Esophagus squamous epithelium (tissue), 4 donors: ENCODE data around the gene SAMD5.

ENCODE experiments used
- POLR2A ChIP-seq, 4 donors: fragments of 450-650 bp; IDR thresholded peaks; one replicate each; pipeline ENCODE4 v1.6.1; 2017; ENCODE audit warnings: antibody characterized with exemption in 4 of 4, mild to moderate bottlenecking in 4 of 4, moderate library complexity in 3 of 4
- TF ChIP-seq, protein P1 (sequence below), 6 experiments: fragments of 450-650 bp in 4 of 6; fragments of 200-600 bp in 2 of 6; sonication (generic) in 2 of 6; IDR thresholded peaks; one replicate each; pipeline ENCODE4 v1.5.1; 2016 to 2019; ENCODE audit warnings: antibody characterized with exemption in 6 of 6, mild to moderate bottlenecking in 4 of 6, moderate library complexity in 4 of 6

DNA sequence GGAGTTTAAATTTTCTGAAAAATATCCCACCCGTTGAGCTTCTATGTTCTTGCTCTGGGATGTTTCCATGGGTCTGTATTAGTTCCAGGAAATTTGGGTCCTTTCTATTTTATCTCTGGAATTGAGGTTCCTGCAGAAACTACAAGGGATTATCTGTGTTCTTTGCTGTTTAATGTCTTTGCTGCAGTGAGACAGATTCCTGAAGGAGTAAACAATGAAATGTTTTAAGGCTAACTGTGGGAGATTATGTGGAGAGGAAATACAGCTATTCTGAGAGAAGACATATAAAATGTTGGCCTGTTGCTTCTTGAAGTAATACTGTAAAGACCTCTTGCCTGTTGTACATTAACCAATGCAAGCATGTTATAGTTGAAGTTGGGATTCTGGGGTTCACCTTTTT is 43.5 kb downstream of the SAMD5 start:
- no peak for TF ChIP-seq POLR2A (IDR thresholded peaks at IDR 0.05)
- TF ChIP-seq, protein P1, sequence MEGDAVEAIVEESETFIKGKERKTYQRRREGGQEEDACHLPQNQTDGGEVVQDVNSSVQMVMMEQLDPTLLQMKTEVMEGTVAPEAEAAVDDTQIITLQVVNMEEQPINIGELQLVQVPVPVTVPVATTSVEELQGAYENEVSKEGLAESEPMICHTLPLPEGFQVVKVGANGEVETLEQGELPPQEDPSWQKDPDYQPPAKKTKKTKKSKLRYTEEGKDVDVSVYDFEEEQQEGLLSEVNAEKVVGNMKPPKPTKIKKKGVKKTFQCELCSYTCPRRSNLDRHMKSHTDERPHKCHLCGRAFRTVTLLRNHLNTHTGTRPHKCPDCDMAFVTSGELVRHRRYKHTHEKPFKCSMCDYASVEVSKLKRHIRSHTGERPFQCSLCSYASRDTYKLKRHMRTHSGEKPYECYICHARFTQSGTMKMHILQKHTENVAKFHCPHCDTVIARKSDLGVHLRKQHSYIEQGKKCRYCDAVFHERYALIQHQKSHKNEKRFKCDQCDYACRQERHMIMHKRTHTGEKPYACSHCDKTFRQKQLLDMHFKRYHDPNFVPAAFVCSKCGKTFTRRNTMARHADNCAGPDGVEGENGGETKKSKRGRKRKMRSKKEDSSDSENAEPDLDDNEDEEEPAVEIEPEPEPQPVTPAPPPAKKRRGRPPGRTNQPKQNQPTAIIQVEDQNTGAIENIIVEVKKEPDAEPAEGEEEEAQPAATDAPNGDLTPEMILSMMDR (IDR thresholded peaks at IDR 0.05) = no peak
